ENCODE results near the gene NHLRC4. TPM values are rescaled to one million over a fixed set of nuclear protein-coding genes. Genes with fewer than 3 reads are reported as not detected.
A peak's percentile ranks its signal among the peaks of the same experiment; 100 is the strongest.

Gene NHLRC4
- total and polyA plus RNA-seq, 9 of the 15 experiments (the other 6 are each of a cell fraction or from before 2014, with no cell fraction given) = 0.24 to 3.7 (median 1.3) TPM; not detected in 2

- peak in 1 of 2 experiments; percentile 12; a peak in 1 of 4 replicates for TF ChIP-seq MAZ (CRISPR knock-in tag; conservative IDR thresholded peaks at IDR 0.05 in 1 of 2, IDR thresholded peaks at IDR 0.05 in 1 of 2)
- TF ChIP-seq RREB1 (CRISPR knock-in tag; IDR thresholded peaks at IDR 0.05) = peak; percentile 59; the same call in 1 of the 2 replicates
- peak; percentile 70; the same call in 1 of the 2 replicates for TF ChIP-seq RB1 (IDR thresholded peaks at IDR 0.05; ENCODE audit: low read depth)
- no peak for TF ChIP-seq ZBTB7A (IDR thresholded peaks at IDR 0.05; ENCODE audit: borderline replicate concordance, control insufficient read depth, low read depth, low read length)
- TF ChIP-seq ZNF764 (CRISPR knock-in tag; IDR thresholded peaks at IDR 0.05; ENCODE audit: low read depth) = no peak
- no peak for TF ChIP-seq HES1 (IDR thresholded peaks at IDR 0.05; ENCODE audit: low read depth)
- TF ChIP-seq SNAPC5 (CRISPR knock-in tag; IDR thresholded peaks at IDR 0.05) = no peak
- TF ChIP-seq LEF1 (IDR thresholded peaks at IDR 0.05) = no peak
- peak in 1 of 2 experiments; percentile 60; a peak in 2 of 4 replicates for TF ChIP-seq ZNF639 (CRISPR knock-in tag; conservative IDR thresholded peaks at IDR 0.05 in 1 of 2, IDR thresholded peaks at IDR 0.05 in 1 of 2)
- TF ChIP-seq SOX6 (IDR thresholded peaks at IDR 0.05) = no peak
- no peak; the same call in 1 of the 2 replicates for TF ChIP-seq ZNF511 (CRISPR knock-in tag; IDR thresholded peaks at IDR 0.05)
- peak in 1 of 3 experiments; percentile 45 for TF ChIP-seq YY1 (IDR thresholded peaks at IDR 0.05; ENCODE audit: borderline replicate concordance in 1 of 3, control insufficient read depth in 1 of 3, extremely low read depth in 1 of 3, insufficient read depth in 3 of 3, insufficient read length in 1 of 3, insufficient replicate concordance in 2 of 3, low read depth in 1 of 3, low read length in 2 of 3)
- TF ChIP-seq TCF3 (CRISPR knock-in tag; IDR thresholded peaks at IDR 0.05) = no peak
- TF ChIP-seq ZSCAN29 (IDR thresholded peaks at IDR 0.05) = no peak
- TF ChIP-seq MAX (CRISPR knock-in tag; IDR thresholded peaks at IDR 0.05) = peak; percentile 37
- TF ChIP-seq ZNF224 (CRISPR knock-in tag; IDR thresholded peaks at IDR 0.05) = no peak
- TF ChIP-seq ZNF239 (CRISPR knock-in tag; IDR thresholded peaks at IDR 0.05) = no peak
Measured at GRCh38 chr16:590188-590814, 23.5 kb downstream of the NHLRC4 start (continued).
